Occipital lobe (tissue), 2 donors: ENCODE results near the gene OPRM1. TPM values are rescaled to one million over a fixed set of nuclear protein-coding genes. Genes with fewer than 3 reads are reported as not detected.

Experiments
- DNase-seq: peaks from one replicate; lab custom pipeline; 2025; lab: John Stamatoyannopoulos, UW
- total RNA-seq: library from RNA; depleted of rRNA; stranded (reverse); fragments of >200 nt; gene quantifications from one replicate; pipeline ENCODE4 v1.2.3, GENCODE V29; 2014

The OPRM1 gene
- total RNA-seq, 1 donor from 2014 or later, result 1.7 TPM

DNA sequence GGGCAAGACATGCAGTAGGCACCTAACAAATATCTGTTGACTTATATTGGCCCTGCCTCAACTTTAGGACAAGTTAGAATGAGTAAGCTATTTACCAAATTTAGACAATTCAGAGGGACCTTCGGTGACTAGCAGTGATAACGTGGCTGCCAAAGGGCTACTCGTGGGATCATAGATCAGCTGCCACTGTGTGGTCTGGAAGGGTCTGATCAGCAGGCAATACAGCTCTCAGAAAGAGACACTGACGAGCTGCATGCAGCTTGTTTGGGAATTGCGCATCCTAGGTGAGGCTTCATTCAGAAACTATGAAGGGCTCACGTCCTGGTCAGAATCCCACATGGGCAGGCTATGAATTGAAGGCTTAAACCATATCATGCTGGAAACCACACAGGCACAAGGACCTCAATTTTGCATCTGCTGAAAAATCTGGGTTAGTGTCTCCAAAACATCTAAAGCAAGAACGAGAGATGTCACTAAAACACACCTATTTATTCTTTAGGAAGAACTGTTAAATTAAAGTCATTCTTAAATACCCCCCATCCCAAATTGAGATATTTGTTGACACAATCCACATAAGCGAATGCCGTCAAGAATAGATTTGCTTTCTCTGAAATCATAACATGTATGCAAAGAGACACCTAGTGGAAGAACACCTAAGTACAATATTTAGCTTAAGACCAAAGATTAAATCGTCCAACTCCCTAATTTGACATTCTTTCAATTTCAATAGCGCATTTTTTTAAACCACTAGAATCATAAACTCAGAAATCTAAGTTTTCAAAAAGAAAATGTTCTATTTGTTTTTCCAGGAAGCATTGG lies 238.0 kb downstream of the OPRM1 start:
- no peak for DNase-seq

DNA sequence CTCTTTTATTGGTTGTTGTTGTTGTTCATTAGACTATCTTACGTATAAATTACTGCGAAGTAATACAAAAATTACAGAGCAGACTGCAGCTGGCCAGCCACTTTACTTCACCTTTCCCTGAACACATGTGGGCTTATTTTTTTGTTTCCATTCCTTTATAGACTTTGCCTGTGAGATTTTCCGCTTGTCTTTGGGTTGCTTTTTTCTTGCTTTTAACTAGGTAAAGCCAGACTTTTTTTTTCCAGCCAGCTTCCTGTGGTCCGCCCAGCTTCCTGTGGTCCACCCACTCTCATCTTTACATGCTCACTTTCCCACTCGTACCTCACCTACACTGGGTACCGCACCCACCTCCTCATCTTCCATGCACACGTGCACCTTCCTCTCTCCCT lies 238.6 kb downstream of the OPRM1 start:
- no peak for DNase-seq

DNA sequence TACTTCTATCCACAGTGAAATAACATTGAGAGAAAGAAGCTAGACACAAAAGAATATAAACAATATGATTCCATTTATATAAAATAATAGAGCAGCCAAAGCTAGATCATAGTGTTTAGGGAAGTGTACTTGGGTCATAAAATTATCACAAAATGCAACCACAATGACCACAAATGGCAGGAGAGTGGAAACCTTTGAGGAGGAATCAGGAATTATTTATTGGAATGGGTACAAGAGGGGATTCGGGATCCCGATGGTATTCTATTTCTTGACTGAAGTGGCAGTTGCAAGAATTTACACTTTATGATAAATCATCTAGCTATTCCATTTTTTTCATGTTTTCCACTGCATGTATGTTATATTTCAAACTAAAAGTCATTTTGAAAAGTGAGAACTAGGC lies 241.5 kb downstream of the OPRM1 start:
- no peak for DNase-seq

DNA sequence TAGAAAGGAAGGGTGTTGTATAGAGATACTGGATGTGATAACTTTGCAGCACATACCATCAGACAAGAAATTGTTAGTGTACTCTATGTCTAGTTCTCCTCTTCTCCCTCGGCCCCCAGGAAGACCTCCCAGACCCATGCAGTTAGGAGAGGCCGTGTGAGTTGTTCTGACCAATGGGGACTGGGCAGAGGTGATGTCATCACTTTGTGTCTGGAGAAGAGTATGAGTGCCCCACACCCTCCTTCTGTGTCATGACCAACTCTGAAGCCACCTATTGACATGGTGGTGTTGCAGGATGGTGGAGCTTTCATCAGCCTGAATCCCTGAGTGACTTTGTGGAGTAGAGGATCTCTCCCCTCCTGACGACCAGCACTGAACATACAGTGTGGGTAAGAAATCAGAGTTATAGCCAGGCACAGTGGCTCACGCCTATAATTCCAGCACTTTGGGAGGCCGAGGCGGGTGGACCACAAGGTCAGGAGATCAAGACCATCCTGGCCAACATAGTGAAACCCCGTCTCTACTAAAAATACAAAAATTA lies 245.3 kb downstream of the OPRM1 start:
- DNase-seq, result no peak

DNA sequence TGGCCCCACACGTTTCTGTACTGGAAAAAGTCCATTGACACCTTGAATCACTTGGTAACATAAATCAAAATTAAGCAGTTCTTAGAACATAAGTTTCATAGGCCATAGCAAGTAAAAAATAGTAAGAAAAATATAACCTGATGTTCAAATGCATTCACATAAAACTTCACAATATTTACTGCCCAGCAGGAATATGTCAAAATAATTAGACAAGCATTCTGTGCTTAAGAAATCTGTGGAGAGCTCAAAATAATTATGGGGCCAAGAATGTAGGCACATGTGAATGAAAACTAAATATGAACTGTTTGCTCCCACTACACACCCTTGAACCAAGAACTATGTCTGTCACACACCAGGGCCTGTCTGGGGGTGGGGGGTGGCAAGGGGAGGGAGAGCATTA lies 246.8 kb downstream of the OPRM1 start:
- no peak for DNase-seq

DNA sequence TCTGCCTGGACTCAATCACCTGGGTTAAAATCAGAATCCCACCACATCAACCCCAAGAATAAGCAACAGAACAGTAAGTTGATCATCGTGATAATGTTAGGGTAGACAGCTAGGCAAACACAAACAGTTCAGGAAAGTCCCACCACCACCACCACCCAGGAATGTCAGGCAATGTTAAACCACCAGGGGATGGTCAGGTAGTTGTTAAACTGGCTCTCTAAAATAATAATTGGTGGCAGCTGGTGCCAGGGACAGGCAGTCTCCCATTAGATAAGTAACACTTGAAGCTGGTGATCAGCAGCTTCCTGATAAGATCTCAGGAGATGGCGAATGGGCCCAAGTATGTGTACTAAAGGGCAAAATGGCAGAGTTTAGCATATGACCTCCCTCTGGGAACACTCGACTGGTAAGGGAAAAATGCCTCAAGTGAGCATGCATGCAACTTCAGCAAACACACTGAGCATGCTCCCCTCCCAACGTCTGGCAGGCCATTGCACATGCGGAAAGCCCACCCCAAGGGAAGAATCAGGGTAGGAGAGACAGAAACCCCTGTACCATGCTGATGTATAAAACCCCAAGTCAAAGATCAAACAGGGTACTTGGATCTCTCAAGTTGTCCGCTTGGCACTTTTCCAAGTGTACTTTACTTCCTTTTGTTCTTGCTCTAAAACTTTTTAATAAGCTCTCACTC lies 250.9 kb downstream of the OPRM1 start:
- DNase-seq, result no peak

DNA sequence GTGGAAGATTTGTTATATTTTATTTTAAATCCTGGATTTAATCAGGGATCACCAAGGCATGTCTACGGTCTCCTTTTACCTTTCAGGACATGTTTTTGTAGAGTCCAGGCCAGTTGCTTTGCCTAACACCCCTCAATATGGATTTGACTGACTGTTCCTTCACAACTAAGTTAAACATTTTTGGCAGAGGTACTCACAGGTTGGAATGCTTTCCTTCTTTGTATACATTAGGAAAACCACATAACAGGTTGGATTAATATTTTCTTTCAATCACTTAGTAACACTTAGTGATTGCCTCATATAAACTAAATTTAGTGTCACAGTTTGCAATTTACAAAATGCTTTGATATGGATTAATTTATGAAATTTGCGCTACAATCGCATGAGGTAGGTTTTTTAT lies 253.0 kb downstream of the OPRM1 start:
- DNase-seq, result no peak

DNA sequence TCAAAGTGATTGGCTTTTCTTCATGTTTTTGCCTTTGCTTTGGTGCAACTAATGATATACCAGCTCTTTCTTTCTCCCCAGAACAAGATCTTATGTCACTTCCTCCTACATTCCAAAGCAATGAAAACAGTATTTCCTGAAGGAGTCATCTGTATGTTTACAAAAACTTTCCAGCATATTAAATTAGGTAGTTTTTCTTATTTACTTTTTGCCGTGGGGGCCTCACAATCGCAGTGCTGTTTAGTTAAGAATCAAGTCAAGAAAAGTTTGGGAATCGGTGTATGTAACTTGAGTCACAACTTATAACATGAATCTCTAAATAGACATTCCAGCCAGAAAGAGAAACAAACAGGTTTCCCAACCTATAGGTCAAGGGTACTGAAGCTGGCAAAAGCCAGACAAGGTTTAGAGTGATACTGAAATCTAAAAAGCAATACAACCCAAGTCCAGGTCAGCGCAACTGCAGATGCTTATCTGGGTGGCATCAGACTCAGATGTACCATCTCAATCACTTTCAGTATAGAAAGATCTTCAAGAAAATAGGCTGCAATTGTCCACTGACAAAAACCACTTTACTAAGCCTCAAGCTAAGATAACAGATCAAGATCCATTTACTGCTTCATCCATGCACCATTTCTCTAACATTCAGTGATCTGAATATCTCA lies 253.9 kb downstream of the OPRM1 start:
- DNase-seq, result no peak

DNA sequence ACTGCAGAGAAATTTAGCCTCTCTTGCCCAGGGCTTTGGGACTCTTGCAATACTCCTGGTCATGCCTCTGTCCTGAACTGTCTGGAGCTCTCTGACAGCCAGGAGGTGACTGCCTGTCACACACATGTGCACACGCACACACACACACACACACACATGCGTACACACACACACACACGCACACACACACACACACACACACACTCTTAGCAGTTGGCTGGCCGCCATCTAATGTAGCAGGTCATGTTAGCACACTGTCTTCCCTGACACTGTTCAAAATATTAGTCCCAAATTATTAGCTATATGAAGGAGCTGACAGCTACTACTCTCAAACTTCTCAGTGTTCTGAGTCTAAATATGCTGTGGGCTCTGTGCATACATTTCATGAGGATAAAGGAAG lies 256.7 kb downstream of the OPRM1 start:
- no peak for DNase-seq
